Hepatocyte (in vitro differentiated cells): Measurements from ENCODE around the gene DEPP1. TPM values are rescaled to one million over a fixed set of nuclear protein-coding genes. Genes with fewer than 3 reads are reported as not detected.
A peak's percentile ranks its signal among the peaks of the same experiment; 100 is the strongest.

Experiments
- DNase-seq: peaks from one replicate; pipeline ENCODE4 v3.0.0-alpha.2; 2016; ENCODE audit warnings: low spot score
- H2AFZ ChIP-seq: fragments of 200-600 bp; sonication (generic); 2 replicates; pipeline ENCODE4 v1.6.0; 2016; ENCODE audit warnings: antibody characterized with exemption, mild to moderate bottlenecking
- H3K27ac ChIP-seq: fragments of 200-600 bp; sonication (generic); 2 replicates; pipeline ENCODE4 v1.5.1; 2016; ENCODE audit warnings: mild to moderate bottlenecking
- H3K27me3 ChIP-seq: fragments of 200-600 bp; sonication (generic); 2 replicates; pipeline ENCODE4 v1.6.1; 2016
- H3K36me3 ChIP-seq: fragments of 200-600 bp; sonication (generic); replicated peaks from 2 replicates; pipeline ENCODE4 v1.5.1; 2016; ENCODE audit warnings: low read depth; ENCODE audit not compliant: insufficient read depth
- H3K4me1 ChIP-seq: fragments of 200-600 bp; sonication (generic); 2 replicates; pipeline ENCODE4 v1.5.1; 2016; ENCODE audit warnings: mild to moderate bottlenecking, moderate library complexity; ENCODE audit not compliant: insufficient read depth
- H3K4me2 ChIP-seq: fragments of 200-600 bp; sonication (generic); 2 replicates; pipeline ENCODE4 v1.6.0; 2016
- H3K4me3 ChIP-seq: fragments of 200-600 bp; sonication (generic); 2 replicates; pipeline ENCODE4 v1.5.1; 2016; ENCODE audit warnings: mild to moderate bottlenecking
- H3K79me2 ChIP-seq: fragments of 200-600 bp; sonication (generic); 2 replicates; pipeline ENCODE4 v1.6.0; 2017; ENCODE audit warnings: mild to moderate bottlenecking
- H3K9me2 ChIP-seq: fragments of 200-600 bp; sonication (generic); replicated peaks from 2 replicates; pipeline ENCODE4 v1.6.0; 2017; ENCODE audit warnings: mild to moderate bottlenecking; ENCODE audit not compliant: insufficient read depth
- H3K9me3 ChIP-seq: fragments of 200-600 bp; sonication (generic); 2 replicates; pipeline ENCODE4 v1.5.1; 2016; ENCODE audit warnings: low read depth, mild to moderate bottlenecking
- H4K20me1 ChIP-seq: fragments of 200-600 bp; sonication (generic); 2 replicates; pipeline ENCODE4 v1.6.0; 2016; ENCODE audit warnings: mild to moderate bottlenecking; ENCODE audit not compliant: insufficient read depth, poor library complexity, severe bottlenecking
- CTCF ChIP-seq: fragments of 200-600 bp; sonication (generic); IDR thresholded peaks from 2 replicates; pipeline ENCODE4 v1.5.1; 2016; ENCODE audit warnings: antibody characterized with exemption, mild to moderate bottlenecking; ENCODE audit not compliant: poor library complexity
- EZH2 ChIP-seq: fragments of 200-600 bp; sonication (generic); IDR thresholded peaks from 2 replicates; pipeline ENCODE4 v1.6.1; 2016; ENCODE audit warnings: antibody characterized with exemption, mild to moderate bottlenecking, borderline replicate concordance
- EZH2phosphoT487 ChIP-seq: fragments of 200-600 bp; sonication (generic); IDR thresholded peaks from one replicate; pipeline ENCODE4 v1.6.1; 2018; ENCODE audit warnings: antibody characterized with exemption, mild to moderate bottlenecking, low read depth, moderate library complexity; ENCODE audit not compliant: unreplicated experiment, severe bottlenecking
- WGBS: methylation state at CpG from one replicate; pipeline ENCODE4 v1.1.6; 2016; ENCODE audit warnings: low lambda C conversion rate; ENCODE audit errors: missing lambda C conversion rate; 5-methylcytosine and 5-hydroxymethylcytosine counted together
- polyA plus RNA-seq: library from polyadenylated mRNA; unstranded; fragments of >200 nt; fragmentation: Nextera tagmentation; extraction: Ambion mirVana; gene quantifications from 2 replicates; pipeline ENCODE4 v1.2.1, GENCODE V29; 2016
- total RNA-seq: library from RNA; depleted of rRNA; stranded (reverse); fragments of >200 nt; gene quantifications from 2 replicates; pipeline ENCODE4 v1.2.3, GENCODE V29; 2014

DEPP1 gene
- total and polyA plus RNA-seq, 2 experiments from 2014 or later = 30.6 to 54.7 TPM

- DNase-seq = no peak
- Histone ChIP-seq H3K4me3 (no peak overlapping the region), H3K9me3 (no peaks in the 10 kb centered on the region), H3K4me1 (peaks cover 46% of the 10 kb centered on the region), H3K9me2 (no peaks in the 10 kb centered on the region), H4K20me1 (no peaks in the 10 kb centered on the region), H2AFZ (no peak overlapping the region), H3K27ac (no peak overlapping the region), H3K27me3 (no peaks in the 10 kb centered on the region), H3K4me2 (no peak overlapping the region), H3K36me3 (no peaks in the 10 kb centered on the region), H3K79me2 (peaks cover 15% of the 10 kb centered on the region)
- 81% methylated on average over 4 of the region's 4 CpGs for WGBS
- TF ChIP-seq EZH2phosphoT487 (no peak), CTCF (no peak), EZH2 (no peak)
These were observed 11.0 kb downstream of the DEPP1 start for GRCh38 chr10:44967616-44968015.

- no peaks in the 10 kb centered on the region for H3K36me3 ChIP-seq
- WGBS = 92% methylated on average over 8 of the region's 8 CpGs
- peak overlapping the region; percentile 41 for H3K4me2 ChIP-seq
- no peak overlapping the region for H3K4me3 ChIP-seq
- H3K27me3 ChIP-seq = no peaks in the 10 kb centered on the region
- peaks cover 46% of the 10 kb centered on the region for H3K4me1 ChIP-seq
- H4K20me1 ChIP-seq = no peaks in the 10 kb centered on the region
- no peak overlapping the region for H2AFZ ChIP-seq
- DNase-seq = no peak
- H3K9me2 ChIP-seq = no peaks in the 10 kb centered on the region
- TF ChIP-seq CTCF = peak; percentile 21
- TF ChIP-seq EZH2 = no peak
- peaks cover 15% of the 10 kb centered on the region for H3K79me2 ChIP-seq
- H3K27ac ChIP-seq = peak overlapping the region; percentile 76
- H3K9me3 ChIP-seq = no peaks in the 10 kb centered on the region
These were observed 11.6 kb downstream of the DEPP1 start for GRCh38 chr10:44966816-44967509.

GRCh38 chr10:44966129-44966815 is 12.3 kb downstream of the DEPP1 start:
- H4K20me1 ChIP-seq = no peaks in the 10 kb centered on the region
- H3K4me2 ChIP-seq = peak overlapping the region; percentile 41
- H3K9me2 ChIP-seq = no peaks in the 10 kb centered on the region
- no peak overlapping the region for H3K4me3 ChIP-seq
- peak; percentile 64 for DNase-seq
- peak overlapping the region; percentile 76 for H3K27ac ChIP-seq
- no peaks in the 10 kb centered on the region for H3K9me3 ChIP-seq
- no peaks in the 10 kb centered on the region for H3K36me3 ChIP-seq
- H3K27me3 ChIP-seq = no peaks in the 10 kb centered on the region
- 71% methylated on average over 8 of the region's 8 CpGs for WGBS
- peaks cover 20% of the 10 kb centered on the region for H3K79me2 ChIP-seq
- H2AFZ ChIP-seq = no peak overlapping the region
- peaks cover 49% of the 10 kb centered on the region for H3K4me1 ChIP-seq
- TF ChIP-seq CTCF = no peak
- TF ChIP-seq EZH2 = no peak
- no peak for TF ChIP-seq EZH2phosphoT487
